Measurements from ENCODE around the gene DLGAP1.

- TF ChIP-seq CTCF (conservative IDR thresholded peaks at IDR 0.05; ENCODE audit: low read depth in 2 of 2) (no peak), EZH2 (IDR thresholded peaks at IDR 0.05; ENCODE audit: low read depth, unreplicated experiment) (no peak), JUNB (IDR thresholded peaks at IDR 0.05; ENCODE audit: unreplicated experiment) (no peak), NANOG (IDR thresholded peaks at IDR 0.05; ENCODE audit: borderline replicate concordance) (no peak), ETS1 (IDR thresholded peaks at IDR 0.05) (no peak), EZH2phosphoT487 (IDR thresholded peaks at IDR 0.05; ENCODE audit: unreplicated experiment) (no peak), POLR2AphosphoS5 (IDR thresholded peaks at IDR 0.05; ENCODE audit: low read depth) (no peak), CREB1 (CRISPR knock-in tag; IDR thresholded peaks at IDR 0.05; ENCODE audit: low read depth) (no peak), ZNF114 (CRISPR knock-in tag; IDR thresholded peaks at IDR 0.05) (no peak), STAT1 (IDR thresholded peaks at IDR 0.05; ENCODE audit: unreplicated experiment) (no peak), ZNF331 (CRISPR knock-in tag; IDR thresholded peaks at IDR 0.05; ENCODE audit: low read depth) (no peak), ZNF462 (CRISPR knock-in tag; IDR thresholded peaks at IDR 0.05) (no peak)
- TF ChIP-seq, protein P1, sequence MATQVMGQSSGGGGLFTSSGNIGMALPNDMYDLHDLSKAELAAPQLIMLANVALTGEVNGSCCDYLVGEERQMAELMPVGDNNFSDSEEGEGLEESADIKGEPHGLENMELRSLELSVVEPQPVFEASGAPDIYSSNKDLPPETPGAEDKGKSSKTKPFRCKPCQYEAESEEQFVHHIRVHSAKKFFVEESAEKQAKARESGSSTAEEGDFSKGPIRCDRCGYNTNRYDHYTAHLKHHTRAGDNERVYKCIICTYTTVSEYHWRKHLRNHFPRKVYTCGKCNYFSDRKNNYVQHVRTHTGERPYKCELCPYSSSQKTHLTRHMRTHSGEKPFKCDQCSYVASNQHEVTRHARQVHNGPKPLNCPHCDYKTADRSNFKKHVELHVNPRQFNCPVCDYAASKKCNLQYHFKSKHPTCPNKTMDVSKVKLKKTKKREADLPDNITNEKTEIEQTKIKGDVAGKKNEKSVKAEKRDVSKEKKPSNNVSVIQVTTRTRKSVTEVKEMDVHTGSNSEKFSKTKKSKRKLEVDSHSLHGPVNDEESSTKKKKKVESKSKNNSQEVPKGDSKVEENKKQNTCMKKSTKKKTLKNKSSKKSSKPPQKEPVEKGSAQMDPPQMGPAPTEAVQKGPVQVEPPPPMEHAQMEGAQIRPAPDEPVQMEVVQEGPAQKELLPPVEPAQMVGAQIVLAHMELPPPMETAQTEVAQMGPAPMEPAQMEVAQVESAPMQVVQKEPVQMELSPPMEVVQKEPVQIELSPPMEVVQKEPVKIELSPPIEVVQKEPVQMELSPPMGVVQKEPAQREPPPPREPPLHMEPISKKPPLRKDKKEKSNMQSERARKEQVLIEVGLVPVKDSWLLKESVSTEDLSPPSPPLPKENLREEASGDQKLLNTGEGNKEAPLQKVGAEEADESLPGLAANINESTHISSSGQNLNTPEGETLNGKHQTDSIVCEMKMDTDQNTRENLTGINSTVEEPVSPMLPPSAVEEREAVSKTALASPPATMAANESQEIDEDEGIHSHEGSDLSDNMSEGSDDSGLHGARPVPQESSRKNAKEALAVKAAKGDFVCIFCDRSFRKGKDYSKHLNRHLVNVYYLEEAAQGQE (IDR thresholded peaks at IDR 0.05; ENCODE audit: unreplicated experiment): no peak
Observed at GRCh38 chr18:3823073-3823472, 632.0 kb downstream of the DLGAP1 start.

All from GM23338 (cell line).